Choroid plexus epithelial cell (primary cell): ENCODE measurements around the gene CAMK2G.
"Not testable (repeated sequence)": the region's sequence is repeated elsewhere in the genome, so short reads cannot be mapped to it uniquely, and the experiment has no call there.

ENCODE experiments used
- DNase-seq: peaks from one replicate; pipeline ENCODE4 v3.0.0-alpha.2; 2010; ENCODE audit warnings: low read depth
- H3K4me3 ChIP-seq: 2 replicates; pipeline ENCODE4 v1.5.1; 2011; ENCODE audit warnings: low read depth, mild to moderate bottlenecking, control low read depth, low read length, moderate library complexity
- CTCF ChIP-seq: conservative IDR thresholded peaks from 2 replicates; pipeline ENCODE4 v1.5.1; 2011; ENCODE audit warnings: low read depth, mild to moderate bottlenecking, control low read depth, inconsistent platforms, low read length, moderate library complexity

Gene CAMK2G

GRCh38 chr10:73798087-73798486 lies 76.3 kb downstream of the CAMK2G start:
- H3K4me3 ChIP-seq, result no peak overlapping the region
- TF ChIP-seq CTCF, result no peak
- no peak for DNase-seq

- no peak overlapping the region for H3K4me3 ChIP-seq
- TF ChIP-seq CTCF, result no peak
- DNase-seq, result no peak
Measured at GRCh38 chr10:73797324-73798025, 76.9 kb downstream of the CAMK2G start.

- DNase-seq, result no peak
- H3K4me3 ChIP-seq, result no peak overlapping the region
- TF ChIP-seq CTCF, result no peak
Measured at GRCh38 chr10:73796766-73797165, 77.6 kb downstream of the CAMK2G start.

- H3K4me3 ChIP-seq, DNase-seq: not testable (repeated sequence)
Measured at GRCh38 chr10:73796035-73796434, 78.3 kb downstream of the CAMK2G start.

- not testable (repeated sequence) for H3K4me3 ChIP-seq, DNase-seq
Measured at GRCh38 chr10:73795491-73795890, 78.9 kb downstream of the CAMK2G start.

- TF ChIP-seq CTCF, result no peak
Measured at GRCh38 chr10:73793456-73793855, 80.9 kb downstream of the CAMK2G start.

GRCh38 chr10:73791871-73792400 lies 82.4 kb downstream of the CAMK2G start:
- no peak overlapping the region for H3K4me3 ChIP-seq
- no peak for TF ChIP-seq CTCF
- DNase-seq, result no peak

More at GRCh38 chr10:73793456-73793855, 80.9 kb downstream of the CAMK2G start:
- H3K4me3 ChIP-seq, result no peak overlapping the region
- no peak for DNase-seq

GRCh38 chr10:73790886-73791625 lies 83.3 kb downstream of the CAMK2G start:
- TF ChIP-seq CTCF, result no peak
- H3K4me3 ChIP-seq, result no peak overlapping the region
- DNase-seq, result no peak
